Type B pancreatic cell (in vitro differentiated cells): ENCODE data around the gene NPAS3. TPM values are rescaled to one million over a fixed set of nuclear protein-coding genes. Genes with fewer than 3 reads are reported as not detected.

Experiments used
- DNase-seq: peaks from one replicate; pipeline ENCODE4 v3.0.0; 2021; ENCODE audit warnings: mixed read lengths; ENCODE audit not compliant: unreplicated experiment; ENCODE audit errors: extremely low spot score
- H3K27ac Mint-ChIP-seq: 2 replicates; pipeline ENCODE4 v1.8.0; 2021; ENCODE audit warnings: mild to moderate bottlenecking, mixed read lengths
- H3K27me3 Mint-ChIP-seq: 2 replicates; pipeline ENCODE4 v1.8.0; 2021; ENCODE audit warnings: mixed read lengths
- H3K36me3 Mint-ChIP-seq: 2 replicates; pipeline ENCODE4 v1.8.0; 2021; ENCODE audit warnings: mixed read lengths
- H3K4me1 Mint-ChIP-seq: one replicate; pipeline ENCODE4 v1.8.0; 2021; ENCODE audit warnings: mixed read lengths; ENCODE audit not compliant: unreplicated experiment
- H3K4me3 Mint-ChIP-seq: 2 replicates; pipeline ENCODE4 v1.8.0; 2021; ENCODE audit warnings: mild to moderate bottlenecking, mixed read lengths
- H3K9me3 Mint-ChIP-seq: 2 replicates; pipeline ENCODE4 v1.8.0; 2021; ENCODE audit warnings: mixed read lengths
- long read RNA-seq: library from polyadenylated mRNA; unstranded; transcript quantifications from one replicate; pipeline ENCODE4 v2.0.0, GENCODE V29; 2020
- total RNA-seq: library from RNA; stranded (reverse); gene quantifications from 2 replicates; pipeline ENCODE4 v1.2.1, GENCODE V29; 2021; ENCODE audit warnings: low replicate concordance
- TF ChIP-seq, protein P1 (sequence below): fragments of 200-600 bp; sonication (generic); conservative IDR thresholded peaks from 2 replicates; pipeline ENCODE4 v1.5.0; 2021; ENCODE audit warnings: antibody characterized with exemption, mild to moderate bottlenecking

The NPAS3 gene
- total RNA-seq = 3.4 and 8.7 TPM in 2 replicates
- long read RNA-seq, partial matches to known transcripts = 0 of 3 reads
- long read RNA-seq, other reads (novel, unspliced or antisense) = 3 of 3 reads

DNA sequence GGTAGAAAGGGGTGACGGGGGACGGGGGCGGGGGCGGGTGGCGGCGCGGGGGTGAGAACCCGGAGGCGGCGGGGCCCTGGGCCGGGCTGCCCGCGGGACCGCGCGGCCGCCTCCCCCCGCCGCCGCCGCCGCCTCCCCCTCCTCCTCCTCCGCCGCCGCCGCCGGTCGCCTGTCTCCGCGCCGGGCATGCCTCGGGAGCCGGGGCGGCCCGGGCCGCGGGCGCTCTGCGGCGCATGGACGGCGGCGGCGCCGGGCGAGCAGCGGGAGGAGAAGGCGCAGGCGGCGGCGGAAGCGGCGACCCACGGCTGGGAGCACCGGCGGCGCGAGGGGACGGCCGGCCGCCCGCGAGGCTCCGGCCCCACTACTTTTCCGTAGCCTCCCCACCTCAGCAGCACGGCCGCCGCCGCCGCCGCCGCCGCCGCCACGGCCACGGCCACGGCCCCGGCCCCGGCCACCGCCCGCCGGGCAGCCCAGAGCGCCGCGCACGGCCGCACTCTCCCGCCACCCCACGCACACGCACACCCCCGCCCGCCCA, at the start of gene NPAS3:
Gene NPAS3 (plus strand): TSS at position 161 of the 535 bp plus-strand sequence.
- Mint-ChIP-seq H3K27ac (peak within 1 kb of the TSS; percentile 91), H3K4me3 (peak within 1 kb of the TSS; percentile 93), H3K27me3 (peaks cover 77% of the 10 kb centered on the region), H3K36me3 (peaks cover 3% of the 10 kb centered on the region), H3K4me1 (peaks cover 14% of the 10 kb centered on the region), H3K9me3 (no peaks in the 10 kb centered on the region)
- no peak for DNase-seq
- TF ChIP-seq, protein P1, sequence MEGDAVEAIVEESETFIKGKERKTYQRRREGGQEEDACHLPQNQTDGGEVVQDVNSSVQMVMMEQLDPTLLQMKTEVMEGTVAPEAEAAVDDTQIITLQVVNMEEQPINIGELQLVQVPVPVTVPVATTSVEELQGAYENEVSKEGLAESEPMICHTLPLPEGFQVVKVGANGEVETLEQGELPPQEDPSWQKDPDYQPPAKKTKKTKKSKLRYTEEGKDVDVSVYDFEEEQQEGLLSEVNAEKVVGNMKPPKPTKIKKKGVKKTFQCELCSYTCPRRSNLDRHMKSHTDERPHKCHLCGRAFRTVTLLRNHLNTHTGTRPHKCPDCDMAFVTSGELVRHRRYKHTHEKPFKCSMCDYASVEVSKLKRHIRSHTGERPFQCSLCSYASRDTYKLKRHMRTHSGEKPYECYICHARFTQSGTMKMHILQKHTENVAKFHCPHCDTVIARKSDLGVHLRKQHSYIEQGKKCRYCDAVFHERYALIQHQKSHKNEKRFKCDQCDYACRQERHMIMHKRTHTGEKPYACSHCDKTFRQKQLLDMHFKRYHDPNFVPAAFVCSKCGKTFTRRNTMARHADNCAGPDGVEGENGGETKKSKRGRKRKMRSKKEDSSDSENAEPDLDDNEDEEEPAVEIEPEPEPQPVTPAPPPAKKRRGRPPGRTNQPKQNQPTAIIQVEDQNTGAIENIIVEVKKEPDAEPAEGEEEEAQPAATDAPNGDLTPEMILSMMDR = no peak

DNA sequence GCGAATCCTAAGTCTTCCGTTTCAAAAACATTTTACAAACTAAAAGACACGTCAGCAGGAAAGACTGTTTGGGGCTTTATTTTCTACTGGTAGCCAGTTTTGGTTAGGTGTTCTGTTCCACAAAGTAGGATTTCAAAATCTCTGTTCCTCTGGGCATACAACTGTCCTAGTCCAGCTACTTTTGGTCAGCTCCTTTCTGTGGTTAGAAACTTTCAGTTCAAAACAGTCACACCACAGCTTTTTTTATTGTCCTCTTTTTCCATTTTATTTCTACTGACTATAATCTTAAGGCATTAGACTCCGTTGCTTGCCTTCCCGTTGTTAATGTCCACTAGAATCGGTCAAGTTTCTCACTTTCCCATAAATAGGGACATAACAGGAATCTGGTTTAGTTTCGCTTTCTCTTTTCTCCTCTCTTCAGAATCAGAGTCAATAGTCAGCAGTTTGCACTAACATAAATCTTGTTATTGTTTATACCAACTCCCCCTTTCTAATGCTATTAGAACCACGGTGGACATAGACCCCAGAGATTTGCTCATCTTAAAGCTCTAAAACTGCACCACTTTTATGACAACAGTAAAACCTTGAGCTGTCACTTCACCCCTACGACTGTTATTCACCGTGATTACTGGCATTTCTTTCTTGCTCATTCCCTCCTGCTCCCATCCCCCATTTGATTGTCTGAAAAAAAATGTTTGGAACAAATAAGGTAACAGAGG, 41.5 kb upstream of the NPAS3 start:
- H3K27ac Mint-ChIP-seq = no peak overlapping the region
- no peak for DNase-seq
- no peaks in the 10 kb centered on the region for H3K4me1 Mint-ChIP-seq

DNA sequence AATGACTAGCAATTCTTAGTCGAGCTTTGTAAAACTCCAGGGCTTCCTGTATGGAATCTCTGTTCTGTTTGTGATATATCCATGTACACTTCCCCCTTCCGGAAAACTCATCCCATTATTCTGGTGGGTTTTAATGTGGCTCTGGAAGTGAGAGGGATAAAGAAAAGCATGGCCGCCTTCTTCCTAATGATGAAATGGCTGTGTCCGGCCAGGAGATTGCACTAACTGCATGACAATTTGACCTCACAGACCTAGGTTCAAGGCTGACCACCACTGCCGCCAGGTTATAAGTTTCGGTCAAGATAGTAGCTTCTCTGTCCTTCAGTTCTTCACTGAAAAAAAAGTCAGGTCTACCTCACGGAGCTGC, 41.0 kb upstream of the NPAS3 start:
- Mint-ChIP-seq H3K36me3 (no peaks in the 10 kb centered on the region), H3K27me3 (no peaks in the 10 kb centered on the region), H3K27ac (no peak overlapping the region), H3K9me3 (no peaks in the 10 kb centered on the region), H3K4me1 (no peaks in the 10 kb centered on the region), H3K4me3 (no peak overlapping the region)
- DNase-seq = no peak
- TF ChIP-seq, protein P1 = no peak

More for the DNA sequence above, 41.5 kb upstream of the NPAS3 start:
- H3K4me3 Mint-ChIP-seq = no peak overlapping the region
- no peaks in the 10 kb centered on the region for H3K9me3 Mint-ChIP-seq
- no peaks in the 10 kb centered on the region for H3K27me3 Mint-ChIP-seq
- H3K36me3 Mint-ChIP-seq = no peaks in the 10 kb centered on the region
- TF ChIP-seq, protein P1 = no peak

DNA sequence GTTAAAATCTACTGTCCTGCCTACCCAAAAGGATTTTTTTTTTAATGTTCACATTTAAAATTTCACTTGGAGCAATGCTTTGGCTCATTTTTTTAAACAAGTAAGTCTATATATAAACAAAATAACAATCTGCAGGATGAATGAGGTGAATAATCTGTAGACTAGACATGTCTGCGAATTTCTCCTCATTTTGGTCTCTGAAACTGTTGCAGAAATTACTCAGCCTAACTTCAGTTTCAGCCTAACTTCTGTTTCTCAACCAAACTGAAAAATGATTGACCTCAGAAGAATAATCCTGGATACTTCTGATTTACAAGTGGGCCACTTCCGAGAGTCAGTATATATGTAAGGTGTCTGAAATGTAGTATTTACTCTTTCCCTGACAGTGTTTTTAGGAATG, 39.8 kb upstream of the NPAS3 start:
- TF ChIP-seq, protein P1 = no peak
- Mint-ChIP-seq H3K27ac (no peak overlapping the region), H3K36me3 (no peaks in the 10 kb centered on the region), H3K9me3 (no peaks in the 10 kb centered on the region), H3K4me1 (no peaks in the 10 kb centered on the region), H3K4me3 (no peak overlapping the region), H3K27me3 (no peaks in the 10 kb centered on the region)
- no peak for DNase-seq

DNA sequence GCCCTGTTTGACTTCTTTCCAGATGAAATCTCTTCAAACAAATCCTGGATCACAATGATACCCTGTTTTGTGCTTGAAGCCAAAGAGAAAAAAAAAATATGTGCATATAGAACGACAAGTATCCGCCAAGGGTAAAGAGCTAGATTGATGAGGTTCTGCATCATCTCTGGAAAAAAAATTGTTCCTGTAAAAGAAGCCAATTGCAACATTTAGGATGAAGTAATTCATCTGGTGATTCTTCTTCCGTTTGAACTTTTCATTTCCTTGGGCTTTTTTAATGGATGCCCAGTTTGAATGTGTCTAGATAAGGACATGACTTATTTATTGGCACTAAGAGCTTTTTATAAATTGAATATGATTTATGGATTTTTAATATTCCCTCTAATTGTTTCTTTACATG, 38.1 kb upstream of the NPAS3 start:
- no peak overlapping the region for H3K4me3 Mint-ChIP-seq
- no peak overlapping the region for H3K27ac Mint-ChIP-seq
- no peaks in the 10 kb centered on the region for H3K4me1 Mint-ChIP-seq
- DNase-seq = no peak
- no peaks in the 10 kb centered on the region for H3K27me3 Mint-ChIP-seq
- H3K9me3 Mint-ChIP-seq = no peaks in the 10 kb centered on the region
- TF ChIP-seq, protein P1 = no peak
- no peaks in the 10 kb centered on the region for H3K36me3 Mint-ChIP-seq
